GM18909 (cell line): ENCODE measurements around the gene KCP.

ENCODE experiments used
- ATAC-seq: cut with Tn5 transposase; IDR thresholded peaks from one replicate; pipeline ENCODE4 v1.9.1; 2021; ENCODE audit warnings: mild to moderate bottlenecking; ENCODE audit not compliant: unreplicated experiment, poor library complexity

Gene KCP

GRCh38 chr7:128939075-128939860, 28.8 kb upstream of the KCP start:
- no peak for ATAC-seq

DNA sequence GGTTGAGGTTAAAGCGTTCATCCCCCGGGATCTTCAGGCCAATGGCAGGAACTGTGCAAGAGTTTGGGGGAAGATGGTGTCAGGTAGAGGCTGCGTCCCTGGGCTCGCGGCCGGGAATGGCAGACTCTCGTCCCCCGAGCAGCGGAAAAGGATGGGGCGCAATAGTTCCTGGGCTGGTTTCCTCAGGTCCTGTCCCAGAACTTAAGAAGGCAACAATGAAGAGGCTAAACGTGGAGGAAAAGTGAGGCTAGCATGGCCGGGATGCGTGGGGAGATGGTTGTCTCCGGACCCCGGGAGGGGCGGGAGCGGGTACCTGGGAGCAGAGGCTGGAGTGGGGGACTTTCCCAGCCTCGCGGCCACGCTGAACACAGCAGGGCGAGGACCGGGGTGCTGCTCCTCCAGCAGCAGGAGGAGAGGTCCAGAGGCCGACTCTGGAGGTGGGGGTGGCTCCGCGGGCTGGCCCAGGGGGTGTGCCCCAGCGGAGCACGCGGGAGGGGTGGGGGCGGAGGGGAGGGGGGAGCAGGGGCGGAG, 28.1 kb upstream of the KCP start:
- ATAC-seq, result no peak

GRCh38 chr7:128937647-128938543, 27.4 kb upstream of the KCP start, which contains the start of gene IRF5:
Gene IRF5, plus strand, starts transcription at chr7:128937927. Its CDS starts 4,155 bp downstream, at chr7:128942082.
- ATAC-seq, result peak; percentile 21

- peak; percentile 2 for ATAC-seq
Measured at GRCh38 chr7:128937271-128937646, 26.8 kb upstream of the KCP start.

DNA sequence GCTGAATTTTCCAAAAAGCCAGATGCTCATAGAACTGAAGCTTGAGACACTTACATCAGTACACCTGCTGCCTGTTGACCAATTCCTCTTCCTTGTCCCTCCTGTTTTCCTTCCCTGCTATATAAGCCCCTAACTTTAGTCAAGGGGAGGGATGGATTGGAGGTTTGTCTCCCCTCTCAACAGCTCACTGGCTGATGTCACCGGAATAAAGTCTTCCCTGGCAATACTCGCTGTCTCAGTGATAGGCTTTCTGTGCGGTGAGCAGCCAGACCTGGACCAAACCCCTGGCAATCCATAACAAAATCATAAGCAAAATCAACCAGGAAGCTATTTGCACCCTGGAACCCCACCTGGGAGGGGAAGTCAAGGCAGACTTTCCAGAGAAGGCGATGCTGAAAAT, 26.3 kb upstream of the KCP start:
- ATAC-seq, result no peak

DNA sequence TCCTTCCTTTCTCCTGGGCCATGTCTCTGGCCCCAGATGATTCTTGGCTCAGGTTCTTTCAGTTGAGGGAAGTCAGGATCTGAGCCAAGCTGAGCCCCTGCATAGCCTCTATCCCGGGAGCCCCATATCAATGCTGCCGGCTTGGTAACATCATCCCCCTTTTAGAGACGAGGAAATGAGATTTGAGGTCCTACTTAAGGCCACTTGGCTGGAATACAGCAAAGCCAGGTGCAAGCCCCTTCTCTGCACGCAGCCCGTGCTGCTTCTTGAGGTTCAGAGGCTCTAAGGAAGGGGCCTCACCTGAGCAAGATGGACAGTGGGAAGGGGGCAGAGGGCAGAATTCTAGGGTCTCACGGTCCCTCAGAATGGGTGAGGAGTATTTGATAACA, 24.8 kb upstream of the KCP start:
- ATAC-seq, result no peak

DNA sequence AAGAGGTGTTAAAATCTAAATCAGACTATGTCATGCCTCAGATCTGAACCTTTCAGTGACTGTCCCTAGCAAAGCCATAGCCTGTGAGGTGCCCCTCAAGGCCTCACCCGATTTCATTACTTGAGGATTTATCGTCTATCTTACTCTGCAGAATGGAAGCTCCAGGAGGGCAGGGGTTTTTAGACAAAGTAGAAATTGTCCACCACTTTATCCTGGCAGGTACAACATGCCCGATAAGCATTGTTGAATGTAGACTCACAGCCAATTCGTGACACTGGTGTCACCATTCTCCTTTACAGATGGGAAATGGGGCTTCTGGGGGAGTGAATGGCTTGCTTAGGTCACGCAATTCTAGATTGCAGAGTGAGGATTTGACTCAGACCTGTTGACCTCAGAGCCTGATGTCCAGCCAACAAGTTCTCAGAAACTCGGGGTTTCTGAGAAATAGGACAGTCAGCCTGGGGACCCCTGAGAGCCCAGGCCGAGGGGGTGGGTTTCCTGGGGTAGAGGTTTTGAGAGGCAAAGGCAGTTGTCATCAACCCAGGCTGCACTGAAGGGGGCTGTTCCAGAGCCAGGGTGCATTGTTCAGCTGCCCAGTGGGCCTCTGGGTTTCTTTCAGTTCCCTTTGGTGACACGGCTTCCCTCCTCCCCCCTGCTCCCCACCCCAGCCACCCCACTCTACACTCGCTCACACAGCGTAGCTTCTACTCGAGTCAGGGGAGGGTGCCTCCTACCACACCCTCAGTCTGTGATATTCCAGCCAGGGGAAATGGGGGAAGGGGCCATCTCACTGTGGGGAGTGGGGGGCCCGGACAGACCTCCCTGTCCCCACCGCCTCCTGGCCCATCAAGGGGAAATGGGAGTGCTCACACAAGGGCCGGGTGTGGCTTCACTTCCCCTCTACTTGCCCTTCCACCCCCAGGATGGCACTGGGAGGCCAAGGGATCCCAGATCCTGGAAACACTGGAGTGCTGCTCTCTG, 24.1 kb upstream of the KCP start:
- peak; percentile 48 for ATAC-seq

DNA sequence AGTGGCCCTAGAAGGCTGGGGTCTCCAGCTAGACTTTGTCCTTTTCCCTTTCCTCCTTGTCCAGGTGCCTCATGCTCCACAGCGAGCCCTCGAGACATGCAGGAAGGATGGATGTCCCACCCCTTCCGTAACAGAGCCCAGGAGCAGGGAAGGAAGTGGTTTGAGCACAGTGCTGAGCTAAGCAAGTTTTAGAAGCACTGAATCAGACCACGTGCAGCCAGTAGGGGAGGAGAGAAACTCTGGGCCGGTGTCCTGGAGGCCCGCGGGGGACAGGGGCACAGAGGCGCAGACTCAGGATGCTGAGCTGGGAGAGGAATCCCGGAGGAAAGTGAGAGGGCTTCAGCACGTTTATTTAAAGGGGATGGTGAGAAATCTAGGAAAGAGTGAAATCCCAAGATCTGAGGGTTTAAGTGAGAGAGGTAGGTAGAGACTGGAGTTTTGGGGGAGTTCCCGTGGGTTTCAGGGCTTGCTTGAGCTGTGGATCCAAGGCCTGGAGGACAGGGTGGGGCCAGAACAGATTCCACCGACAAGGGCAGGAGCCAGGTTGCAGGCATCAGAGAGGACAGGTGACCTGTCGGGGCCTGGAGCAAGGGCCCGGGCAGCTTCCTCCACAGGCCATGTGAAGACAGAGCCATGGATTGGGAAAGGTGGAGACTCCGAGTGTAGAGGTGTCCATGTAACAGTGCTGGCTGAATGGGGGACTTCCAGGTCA, 22.8 kb upstream of the KCP start:
- peak; percentile 30 for ATAC-seq

GRCh38 chr7:128932862-128933179, 22.3 kb upstream of the KCP start:
- ATAC-seq, result no peak

GRCh38 chr7:128931965-128932861, 21.7 kb upstream of the KCP start:
- ATAC-seq, result no peak

GRCh38 chr7:128931190-128931798, 20.8 kb upstream of the KCP start:
- no peak for ATAC-seq

DNA sequence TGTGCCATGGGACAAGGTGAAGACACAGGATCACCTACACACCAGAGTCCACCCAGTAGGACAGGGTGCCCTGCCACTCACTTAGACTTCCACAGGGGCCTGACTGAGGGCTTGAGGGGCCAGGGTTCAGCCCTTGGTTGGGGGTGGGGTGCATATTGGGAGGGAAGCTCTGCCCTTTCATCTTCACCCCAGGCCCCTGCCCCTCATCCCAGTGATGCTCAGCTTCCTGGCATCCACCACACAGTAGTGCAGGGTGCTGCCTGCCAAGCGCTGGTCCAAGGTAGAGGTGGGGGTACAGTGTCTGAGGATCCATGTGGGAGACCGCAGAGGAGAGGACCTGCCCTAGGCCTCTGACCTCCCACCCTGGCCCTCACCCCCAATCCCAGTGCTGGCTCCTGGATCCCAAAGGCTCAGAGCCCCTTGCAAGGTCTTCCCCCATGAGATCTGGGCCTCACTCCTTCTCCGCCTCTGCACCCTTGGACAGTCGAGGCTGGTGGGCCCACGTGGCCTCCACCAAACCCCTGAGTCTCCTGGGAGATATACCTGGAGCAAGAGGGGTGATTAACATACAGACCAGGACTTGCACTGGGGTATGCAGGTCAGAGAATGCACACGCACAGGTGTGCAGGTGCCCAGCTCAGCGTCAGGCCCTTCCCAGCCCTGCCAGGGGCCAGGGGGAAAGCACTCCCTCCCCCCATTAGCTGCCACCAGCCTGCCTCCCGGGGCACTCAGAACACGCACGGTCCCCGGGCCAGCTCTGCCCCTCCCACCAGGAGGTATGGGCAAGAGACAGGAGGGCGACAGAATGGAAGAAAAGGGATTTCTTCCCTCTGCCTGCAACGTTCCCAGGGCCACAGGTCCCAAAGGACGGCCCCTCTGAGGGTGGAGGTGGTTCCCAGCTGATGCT, 18.6 kb upstream of the KCP start:
- ATAC-seq, result no peak

DNA sequence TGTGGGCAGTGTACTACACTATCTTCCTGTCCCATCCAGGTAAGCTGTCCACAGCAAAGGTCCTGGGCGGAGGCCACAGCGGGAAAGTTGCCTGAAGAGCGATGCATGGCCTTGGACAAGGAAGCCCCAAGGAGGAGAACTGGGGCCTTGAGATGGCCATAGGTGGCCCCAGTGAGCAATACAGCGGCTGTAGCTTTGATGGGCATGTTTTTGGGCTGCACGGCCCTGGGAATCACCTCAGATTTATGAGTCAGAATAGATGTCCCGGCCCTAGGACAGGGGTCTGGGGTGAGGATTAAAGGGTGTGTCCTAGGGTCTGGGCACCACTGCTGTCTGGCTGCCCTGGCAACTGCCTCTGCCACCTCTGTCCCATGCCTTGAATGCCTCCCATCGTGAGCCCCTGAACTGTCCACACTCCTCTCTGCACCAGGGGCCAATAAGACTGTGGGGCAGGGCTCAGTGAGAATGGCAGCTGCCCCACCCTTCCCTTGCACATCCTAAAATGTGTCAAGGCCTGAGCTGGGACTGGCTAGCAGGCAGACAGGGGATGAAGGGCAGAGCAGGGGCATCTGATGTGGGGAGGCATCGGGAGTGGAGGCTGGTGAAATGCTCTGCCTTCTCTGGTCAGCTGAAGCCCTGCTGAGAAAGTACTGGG, 17.8 kb upstream of the KCP start:
- ATAC-seq, result no peak

DNA sequence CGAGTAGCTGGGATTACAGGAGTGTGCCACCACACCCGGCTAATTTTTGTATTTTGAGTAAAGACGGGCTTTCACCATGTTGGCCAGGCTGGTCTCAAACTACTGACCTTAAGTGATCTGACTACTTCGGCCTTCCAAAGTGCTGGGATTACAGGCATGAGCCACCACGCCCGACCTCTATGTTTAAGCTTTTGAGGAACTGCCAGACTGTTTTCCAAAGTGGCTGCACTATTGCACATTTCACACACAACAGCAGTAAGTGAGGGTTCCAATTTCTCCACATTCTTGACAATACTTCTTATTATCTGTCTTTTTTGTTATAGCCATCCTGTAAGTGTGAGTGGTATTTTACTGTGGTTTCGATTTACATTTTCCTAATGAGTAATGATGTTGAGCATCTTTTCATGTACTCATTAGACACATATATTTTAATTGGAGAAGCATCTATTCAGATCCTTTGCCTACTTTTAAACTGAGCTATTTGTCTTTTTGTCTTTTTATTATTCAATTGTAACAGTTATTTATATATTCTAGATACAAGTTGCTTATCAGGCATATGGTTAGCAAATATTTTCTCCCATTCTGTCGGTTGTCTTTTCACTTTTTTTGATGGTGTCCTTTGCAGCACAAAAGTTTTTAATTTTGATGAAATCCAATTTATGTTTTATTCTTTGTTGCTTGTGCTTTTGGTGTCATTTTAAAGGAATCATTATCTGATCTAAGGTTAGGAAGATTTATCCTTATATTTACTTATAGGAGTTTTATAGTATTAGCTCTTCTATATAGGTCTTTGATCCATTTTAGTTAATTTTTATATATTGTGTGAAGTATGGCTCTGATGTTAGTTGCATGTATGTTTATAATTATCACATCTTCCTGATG, 14.4 kb upstream of the KCP start:
- no peak for ATAC-seq

- ATAC-seq, result no peak
Measured at GRCh38 chr7:128923411-128923800, 12.9 kb upstream of the KCP start.
